ENCODE measurements around the gene GPATCH2L.

Gene GPATCH2L

DNA sequence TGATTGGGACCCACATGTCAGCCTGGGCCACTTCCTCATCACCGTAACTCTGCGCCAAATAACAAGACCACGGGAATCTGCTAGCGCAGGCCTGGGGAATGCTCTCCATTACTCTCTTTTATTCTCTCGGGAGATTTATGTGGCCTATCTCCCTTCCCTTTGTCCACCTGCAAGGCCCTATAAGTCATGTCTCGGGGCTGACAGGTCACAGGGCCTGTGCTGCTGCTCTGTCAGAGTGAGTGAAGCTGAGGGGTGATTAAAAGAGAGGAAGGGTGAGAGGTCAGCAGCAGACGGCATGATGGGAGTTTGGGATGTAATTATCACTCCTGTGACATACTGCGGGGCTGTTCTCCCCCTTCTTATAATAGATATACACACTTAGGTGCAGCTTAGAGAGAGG, 26.2 kb upstream of the GPATCH2L start:
- no peak for DNase-seq
- peaks cover 5% of the 10 kb centered on the region for H3K36me3 Mint-ChIP-seq (ENCODE audit: insufficient read depth)
- no peaks in the 10 kb centered on the region for H3K4me1 Mint-ChIP-seq (ENCODE audit: low read depth in 2 of 2)
- H3K4me3 Mint-ChIP-seq, result no peak overlapping the region
- no peak overlapping the region for H3K27ac Mint-ChIP-seq
- H3K9me3 Mint-ChIP-seq, result peaks cover 0 to 8% of the 10 kb centered on the region in 2 donors
- ATAC-seq (replicated peaks), result no peak
- H3K27me3 Mint-ChIP-seq, result peaks cover 40 to 77% of the 10 kb centered on the region in 2 donors

DNA sequence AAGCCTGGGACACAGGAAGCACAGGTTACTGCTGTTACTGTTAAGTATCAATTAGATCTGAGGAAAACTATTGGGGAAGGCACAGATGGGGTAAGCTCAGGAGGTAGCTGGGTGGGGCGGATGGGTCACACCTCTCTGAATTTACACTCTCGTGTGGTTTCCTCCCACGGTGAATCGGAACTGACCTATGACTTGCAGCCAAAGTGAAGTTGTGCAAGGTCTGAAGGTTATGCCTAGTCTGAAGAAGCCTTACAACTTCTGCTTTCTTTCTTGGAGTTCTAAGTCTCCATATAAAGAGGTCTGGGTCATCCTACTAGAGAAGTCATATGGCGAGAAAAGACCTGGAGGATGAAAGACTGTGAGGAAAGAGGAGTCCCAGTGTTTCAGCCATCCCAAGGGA, 25.6 kb upstream of the GPATCH2L start:
- Mint-ChIP-seq H3K27ac (no peak overlapping the region), H3K36me3 (ENCODE audit: insufficient read depth) (peaks cover 5% of the 10 kb centered on the region), H3K4me3 (no peak overlapping the region), H3K27me3 (peaks cover 46 to 82% of the 10 kb centered on the region in 2 donors), H3K4me1 (ENCODE audit: low read depth in 2 of 2) (peaks cover 0 to 2% of the 10 kb centered on the region in 2 donors), H3K9me3 (peaks cover 0 to 8% of the 10 kb centered on the region in 2 donors)
- no peak for DNase-seq
- no peak for ATAC-seq (replicated peaks)

DNA sequence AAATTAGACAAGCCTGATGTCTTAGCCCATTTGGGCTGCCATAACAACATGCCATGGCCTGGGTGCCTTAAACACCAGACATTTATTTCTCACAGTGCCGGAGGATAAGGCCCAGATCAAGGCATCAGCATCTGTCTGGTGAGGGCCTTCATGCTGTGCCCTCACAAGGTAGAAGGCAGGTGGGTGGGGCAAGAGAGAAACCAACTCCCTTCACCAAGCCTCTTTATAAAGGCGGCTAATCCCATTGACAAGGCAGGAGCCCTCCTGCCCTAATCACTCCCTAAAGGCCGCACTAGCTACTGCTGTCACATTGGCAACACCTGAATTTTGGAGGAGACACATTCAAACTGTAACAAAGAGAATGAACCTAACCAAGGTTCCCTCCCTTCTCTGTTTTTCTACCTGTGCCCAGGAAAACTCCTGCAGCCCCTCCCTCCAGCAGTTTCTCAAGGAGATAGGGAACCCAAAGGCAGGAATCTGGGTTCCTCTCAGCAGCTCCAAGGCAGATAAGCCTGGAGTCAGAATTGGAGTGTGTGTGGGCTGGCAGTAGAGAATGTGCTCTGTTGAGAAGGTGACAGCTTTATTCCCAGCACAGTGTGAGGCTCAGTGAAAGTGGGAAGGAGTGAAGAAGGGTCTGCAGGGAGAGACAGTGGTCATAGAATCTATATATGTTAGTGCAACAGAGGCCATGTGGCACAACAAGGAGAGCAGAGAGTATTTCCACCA, 21.7 kb upstream of the GPATCH2L start:
- ATAC-seq (replicated peaks), result no peak
- DNase-seq, result no peak

DNA sequence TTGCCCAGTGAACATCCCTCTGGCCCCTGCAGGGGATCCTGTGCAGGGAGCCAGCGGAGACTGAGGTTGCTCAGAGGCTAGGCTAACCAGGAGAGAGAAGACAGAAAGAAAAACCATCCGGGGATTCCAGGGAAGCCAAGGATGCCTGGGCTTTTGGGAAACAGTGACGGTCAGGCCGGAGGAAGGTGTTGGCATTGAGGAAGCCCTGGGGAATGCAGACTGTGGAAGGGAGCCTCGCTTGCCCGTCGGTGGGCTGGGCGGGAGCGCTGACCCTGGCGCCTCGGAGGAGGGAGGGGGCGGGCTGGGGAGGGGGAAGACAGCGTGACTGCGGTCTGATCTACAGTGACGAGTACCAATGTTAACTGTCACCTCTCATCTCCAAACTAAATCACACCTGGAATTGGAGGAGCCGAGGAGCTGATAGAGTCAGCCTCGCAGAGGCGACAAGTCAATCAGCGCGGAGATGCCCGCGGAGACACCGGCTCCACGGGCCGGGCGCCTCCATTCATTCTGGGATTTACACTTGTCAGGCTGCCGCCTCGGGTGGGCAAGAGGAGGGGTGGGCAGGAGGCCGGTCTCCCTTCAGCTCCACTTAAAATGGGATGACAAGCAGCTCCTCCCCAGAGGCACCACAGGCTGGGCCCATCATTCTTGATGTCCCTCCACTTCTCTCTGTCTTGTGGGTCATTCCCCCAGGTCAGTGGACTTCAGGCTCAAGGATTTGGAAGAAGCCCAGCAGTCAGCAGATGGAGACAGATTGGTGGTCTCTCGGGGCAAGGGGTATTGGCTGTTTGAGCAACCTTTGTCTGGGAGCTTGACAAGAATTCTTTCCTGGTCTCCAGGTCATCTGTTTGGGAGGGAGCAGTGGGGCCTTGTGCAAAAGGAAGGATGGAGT, 20.4 kb upstream of the GPATCH2L start:
- Mint-ChIP-seq H3K36me3 (ENCODE audit: insufficient read depth) (peaks cover 8% of the 10 kb centered on the region), H3K4me3 (no peak overlapping the region), H3K9me3 (peaks cover 4 to 6% of the 10 kb centered on the region in 2 donors), H3K4me1 (ENCODE audit: low read depth in 2 of 2) (peaks cover 5 to 7% of the 10 kb centered on the region in 2 donors), H3K27me3 (peaks cover 82 to 100% of the 10 kb centered on the region in 2 donors), H3K27ac (no peak overlapping the region)
- ATAC-seq (replicated peaks) (no peak), DNase-seq (no peak)

More for the DNA sequence above, 21.7 kb upstream of the GPATCH2L start:
- Mint-ChIP-seq H3K27me3 (peaks cover 70 to 100% of the 10 kb centered on the region in 2 donors), H3K4me1 (ENCODE audit: low read depth in 2 of 2) (peaks cover 5 to 7% of the 10 kb centered on the region in 2 donors), H3K27ac (no peak overlapping the region), H3K4me3 (no peak overlapping the region), H3K9me3 (peaks cover 4 to 8% of the 10 kb centered on the region in 2 donors), H3K36me3 (ENCODE audit: insufficient read depth) (peaks cover 8% of the 10 kb centered on the region)

DNA sequence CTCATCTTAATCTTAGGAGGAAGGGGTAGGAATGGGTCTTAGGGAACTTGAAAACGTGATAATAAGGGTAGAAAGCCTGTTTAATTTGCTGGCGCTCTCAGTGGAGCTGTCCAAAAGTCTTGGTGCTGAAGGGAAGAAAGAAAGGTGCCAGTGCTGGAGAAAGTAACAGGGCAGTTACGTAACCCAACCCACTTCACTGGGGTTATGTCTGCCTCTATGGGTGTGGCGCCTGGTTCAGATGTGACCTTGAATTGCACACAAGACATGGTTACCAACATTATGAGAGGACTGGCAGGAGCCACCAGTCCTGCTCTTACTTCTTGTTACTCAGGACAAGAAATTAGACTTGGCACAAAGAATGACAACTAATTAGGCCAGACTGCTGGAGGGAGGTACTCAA, 18.6 kb upstream of the GPATCH2L start:
- Mint-ChIP-seq H3K27me3 (peaks cover 71 to 100% of the 10 kb centered on the region in 2 donors), H3K9me3 (peaks cover 0 to 4% of the 10 kb centered on the region in 2 donors), H3K36me3 (ENCODE audit: insufficient read depth) (peaks cover 4% of the 10 kb centered on the region), H3K4me1 (ENCODE audit: low read depth in 2 of 2) (peaks cover 5 to 9% of the 10 kb centered on the region in 2 donors), H3K27ac (no peak overlapping the region), H3K4me3 (no peak overlapping the region)
- ATAC-seq (replicated peaks) (no peak), DNase-seq (peak in 1 of 3 experiments; percentile 10)

DNA sequence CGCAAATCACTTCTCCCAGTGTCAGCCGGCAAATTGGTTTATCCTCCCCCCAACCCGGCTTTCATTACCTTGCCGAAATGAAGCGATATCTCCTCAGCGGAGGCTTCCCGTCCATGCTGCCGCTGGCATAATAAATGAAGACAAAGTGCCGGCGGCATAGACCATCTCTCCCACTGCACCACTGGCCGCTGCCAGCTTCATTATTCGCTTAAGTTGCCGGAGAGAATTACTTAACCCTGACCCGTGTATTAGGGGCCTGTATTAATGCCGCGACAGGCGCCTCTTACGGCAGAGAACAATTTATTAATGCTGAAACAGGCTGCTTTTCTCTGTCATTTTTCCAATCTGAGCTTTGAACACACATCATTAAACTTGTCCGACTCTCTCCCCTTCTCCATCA, 17.5 kb upstream of the GPATCH2L start:
- peaks cover 4% of the 10 kb centered on the region for H3K36me3 Mint-ChIP-seq (ENCODE audit: insufficient read depth)
- no peak overlapping the region for H3K27ac Mint-ChIP-seq
- no peak for DNase-seq
- ATAC-seq (replicated peaks), result no peak
- peaks cover 0 to 4% of the 10 kb centered on the region in 2 donors for H3K9me3 Mint-ChIP-seq
- peaks cover 7 to 12% of the 10 kb centered on the region in 2 donors for H3K4me1 Mint-ChIP-seq (ENCODE audit: low read depth in 2 of 2)
- H3K4me3 Mint-ChIP-seq, result no peak overlapping the region
- H3K27me3 Mint-ChIP-seq, result peaks cover 71 to 100% of the 10 kb centered on the region in 2 donors

DNA sequence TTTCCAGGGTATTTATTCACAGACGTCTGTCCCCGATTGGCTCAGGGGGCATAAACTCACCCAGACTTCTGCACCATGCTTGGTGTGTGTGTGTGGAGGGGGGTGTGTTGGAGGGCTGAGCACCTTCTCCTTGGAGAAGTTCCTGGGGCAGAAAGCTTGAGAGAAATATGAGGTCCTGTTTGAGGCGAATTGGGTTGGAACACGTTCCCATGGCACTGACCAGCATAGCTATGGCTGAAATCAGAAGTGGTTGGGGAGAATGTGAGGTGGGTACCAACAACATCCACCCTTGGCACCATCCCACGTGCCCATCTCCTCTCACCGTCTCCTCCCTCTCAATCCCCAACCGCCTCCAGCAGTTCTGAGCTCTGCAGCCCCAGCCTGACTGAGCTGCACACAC, 16.0 kb upstream of the GPATCH2L start:
- no peak overlapping the region for H3K27ac Mint-ChIP-seq
- DNase-seq (no peak), ATAC-seq (replicated peaks) (no peak)
- H3K4me3 Mint-ChIP-seq, result no peak overlapping the region
- H3K9me3 Mint-ChIP-seq, result peaks cover 0 to 4% of the 10 kb centered on the region in 2 donors
- peaks cover 4% of the 10 kb centered on the region for H3K36me3 Mint-ChIP-seq (ENCODE audit: insufficient read depth)
- H3K27me3 Mint-ChIP-seq, result peaks cover 76 to 100% of the 10 kb centered on the region in 2 donors
- H3K4me1 Mint-ChIP-seq (ENCODE audit: low read depth in 2 of 2), result peaks cover 8 to 12% of the 10 kb centered on the region in 2 donors

DNA sequence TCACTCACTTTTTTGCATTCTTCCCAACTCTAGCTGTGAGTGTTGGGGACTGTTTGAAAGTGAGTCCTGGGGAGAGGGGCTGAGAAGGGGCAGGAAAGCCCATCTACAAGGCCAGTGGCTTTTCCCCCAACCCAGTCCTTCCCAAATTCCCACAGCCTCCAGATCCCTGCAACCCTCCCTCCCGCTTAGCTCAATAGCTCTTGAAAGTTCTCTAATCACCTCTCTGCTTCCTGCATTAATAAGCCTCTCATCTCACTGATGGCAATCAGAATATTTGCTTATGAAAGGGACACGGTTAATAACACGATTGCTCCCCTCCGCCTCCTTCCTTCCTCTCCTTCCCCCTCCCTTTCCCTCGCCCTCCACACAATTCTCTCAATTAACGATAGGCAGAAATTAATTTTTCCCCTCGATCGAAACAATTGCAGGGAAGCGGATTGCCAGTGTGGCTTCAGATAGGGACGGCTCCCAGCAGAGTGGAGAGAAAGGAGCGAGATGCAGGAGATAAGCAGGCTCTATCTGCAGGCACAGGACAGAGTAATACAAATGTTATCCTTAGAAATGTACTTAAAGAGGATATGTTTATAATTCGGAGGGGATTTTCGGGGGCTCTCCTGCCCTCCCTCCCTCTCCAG, 15.1 kb upstream of the GPATCH2L start:
- H3K27me3 Mint-ChIP-seq, result peaks cover 76 to 94% of the 10 kb centered on the region in 2 donors
- H3K27ac Mint-ChIP-seq, result no peak overlapping the region
- no peak for ATAC-seq (replicated peaks)
- peaks cover 6 to 12% of the 10 kb centered on the region in 2 donors for H3K4me1 Mint-ChIP-seq (ENCODE audit: low read depth in 2 of 2)
- no peak for DNase-seq
- H3K36me3 Mint-ChIP-seq (ENCODE audit: insufficient read depth), result peaks cover 4% of the 10 kb centered on the region
- H3K9me3 Mint-ChIP-seq, result peaks cover 0 to 4% of the 10 kb centered on the region in 2 donors
- H3K4me3 Mint-ChIP-seq, result no peak overlapping the region

DNA sequence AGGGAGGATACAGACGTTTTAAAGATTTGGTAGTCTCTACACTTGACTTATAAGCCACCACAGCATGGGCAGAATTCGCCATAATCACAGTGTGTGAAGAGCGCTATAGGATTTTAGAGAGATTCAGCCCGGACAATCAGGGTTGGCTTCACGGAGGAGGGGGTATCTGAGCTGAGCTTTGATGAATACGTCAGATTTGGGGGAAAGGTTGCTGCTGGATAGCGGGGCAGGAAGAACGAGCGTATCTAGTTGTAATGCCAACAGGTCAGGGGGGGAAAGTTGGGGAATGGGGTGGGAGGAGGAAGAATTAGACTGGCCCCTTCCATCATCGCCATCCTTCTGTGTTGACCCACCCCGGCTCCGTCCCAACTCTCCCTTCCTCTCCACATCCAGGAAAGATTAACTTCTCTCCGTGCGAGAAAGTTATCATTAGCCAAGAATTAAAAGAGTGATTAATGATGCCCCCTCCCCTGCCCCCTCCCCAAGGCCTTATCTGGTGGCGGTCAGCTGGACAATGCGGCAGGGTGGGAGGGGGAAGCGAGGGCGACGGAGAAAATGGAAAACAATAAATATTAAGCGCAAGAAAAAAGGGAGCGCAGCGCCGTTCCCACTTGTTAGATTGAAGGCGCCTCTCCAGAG, 13.5 kb upstream of the GPATCH2L start:
- peaks cover 3 to 5% of the 10 kb centered on the region in 2 donors for H3K4me1 Mint-ChIP-seq (ENCODE audit: low read depth in 2 of 2)
- no peak for DNase-seq
- no peak overlapping the region for H3K27ac Mint-ChIP-seq
- no peak overlapping the region for H3K4me3 Mint-ChIP-seq
- no peak for ATAC-seq (replicated peaks)
- H3K9me3 Mint-ChIP-seq, result no peaks in the 10 kb centered on the region
- H3K27me3 Mint-ChIP-seq, result peaks cover 65 to 77% of the 10 kb centered on the region in 2 donors
- H3K36me3 Mint-ChIP-seq (ENCODE audit: insufficient read depth), result peaks cover 4% of the 10 kb centered on the region

DNA sequence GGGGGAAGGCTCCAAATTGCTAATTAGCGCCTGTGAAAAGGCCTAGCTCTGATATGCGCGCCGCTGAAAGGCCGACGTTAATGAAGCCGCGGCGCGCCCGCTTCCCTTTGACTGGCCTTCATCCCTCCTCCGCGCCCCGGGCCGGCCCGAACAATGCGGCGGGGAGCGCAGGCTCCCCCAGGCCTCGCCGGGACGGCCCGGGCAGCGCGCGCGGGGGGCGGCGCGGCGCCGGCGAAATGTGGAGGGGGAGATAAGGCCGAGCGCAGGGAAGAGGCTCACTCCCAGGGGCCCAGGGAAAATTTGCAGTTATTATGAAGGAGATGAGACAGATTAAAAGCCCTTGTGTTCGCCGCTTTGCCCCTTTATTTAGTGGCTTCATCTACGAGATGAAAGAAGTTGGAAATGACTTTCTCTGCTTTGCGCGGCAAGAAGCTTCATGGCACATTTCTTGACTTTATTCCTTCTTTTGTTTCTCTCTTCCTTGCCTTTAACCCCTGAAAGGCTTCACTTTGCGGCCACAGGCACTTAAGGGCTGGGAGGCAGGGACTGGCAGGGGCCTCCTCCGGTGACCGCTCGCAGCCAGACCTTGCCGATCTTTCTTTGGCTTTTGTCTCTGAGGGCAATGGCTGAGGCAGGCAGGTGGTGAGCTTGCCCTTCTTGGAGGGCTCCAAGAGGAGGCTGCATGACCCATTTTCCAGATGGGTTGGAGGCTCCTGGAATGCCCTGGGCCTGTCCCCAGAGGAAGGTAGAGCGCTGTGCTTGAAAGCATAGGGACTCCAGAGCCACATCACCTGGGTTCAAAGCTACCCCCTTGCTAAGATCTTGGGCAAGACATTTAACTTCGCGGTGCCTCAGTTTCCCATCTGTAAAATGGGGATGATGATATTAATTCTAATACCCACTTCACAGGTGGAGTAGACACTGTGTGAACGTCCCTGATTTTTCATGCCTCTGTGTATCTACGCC, 12.7 kb upstream of the GPATCH2L start:
- Mint-ChIP-seq H3K9me3 (peaks cover 0 to under 1% of the 10 kb centered on the region in 2 donors), H3K27ac (no peak overlapping the region), H3K36me3 (ENCODE audit: insufficient read depth) (peaks cover 2% of the 10 kb centered on the region), H3K27me3 (peaks cover 58 to 69% of the 10 kb centered on the region in 2 donors), H3K4me3 (no peak overlapping the region), H3K4me1 (ENCODE audit: low read depth in 2 of 2) (peaks cover 3 to 5% of the 10 kb centered on the region in 2 donors)
- no peak for ATAC-seq (replicated peaks)
- no peak for DNase-seq

DNA sequence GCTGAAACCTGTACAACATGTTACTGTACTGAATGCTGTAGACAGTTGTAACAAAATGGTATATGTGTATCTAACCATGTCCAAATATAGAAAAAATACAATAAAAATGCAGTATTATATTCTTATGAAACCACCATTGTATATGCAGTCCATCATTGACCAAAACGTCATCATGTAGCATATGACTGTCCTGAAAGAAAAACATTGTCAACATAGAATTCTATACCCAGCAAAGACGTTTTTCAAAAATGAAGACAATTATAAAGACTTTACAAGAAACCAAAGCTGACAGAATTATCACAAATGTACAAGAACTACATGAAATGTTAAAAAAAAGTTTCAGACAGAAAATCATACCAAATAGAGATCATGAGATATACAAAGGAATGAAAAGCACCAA, 8.1 kb upstream of the GPATCH2L start:
- H3K4me3 Mint-ChIP-seq, result no peak overlapping the region
- ATAC-seq (replicated peaks) (no peak), DNase-seq (no peak)
- H3K36me3 Mint-ChIP-seq (ENCODE audit: insufficient read depth), result no peaks in the 10 kb centered on the region
- no peak overlapping the region for H3K27ac Mint-ChIP-seq
- H3K9me3 Mint-ChIP-seq, result peaks cover 0 to 2% of the 10 kb centered on the region in 2 donors
- peaks cover 0 to 3% of the 10 kb centered on the region in 2 donors for H3K4me1 Mint-ChIP-seq (ENCODE audit: low read depth in 2 of 2)
- peaks cover 23 to 27% of the 10 kb centered on the region in 2 donors for H3K27me3 Mint-ChIP-seq

DNA sequence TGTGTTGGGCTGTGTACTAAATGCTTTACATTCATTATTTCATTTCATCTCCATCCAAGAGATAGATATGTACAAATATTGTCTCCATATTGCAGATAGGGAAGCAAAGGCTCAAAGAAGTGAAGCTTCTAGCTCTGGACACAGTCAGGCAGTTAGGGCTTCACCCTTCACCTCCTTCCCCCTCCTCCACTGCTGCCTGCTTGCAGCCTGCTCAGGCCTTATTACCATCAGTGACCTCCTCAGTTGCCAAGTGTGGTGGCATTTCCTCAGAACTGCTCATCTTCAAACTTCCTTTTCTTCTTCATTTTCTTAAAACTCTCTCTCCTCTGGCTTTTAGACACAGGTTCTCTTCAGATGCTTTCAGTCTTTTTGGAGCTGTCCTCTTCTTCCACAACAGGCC, 4.7 kb upstream of the GPATCH2L start:
- no peaks in the 10 kb centered on the region for H3K27me3 Mint-ChIP-seq
- no peak overlapping the region for H3K27ac Mint-ChIP-seq
- H3K36me3 Mint-ChIP-seq (ENCODE audit: insufficient read depth), result peaks cover 10% of the 10 kb centered on the region
- DNase-seq, result no peak
- ATAC-seq (replicated peaks), result no peak
- H3K9me3 Mint-ChIP-seq, result peaks cover 0 to 2% of the 10 kb centered on the region in 2 donors
- H3K4me3 Mint-ChIP-seq, result no peak overlapping the region
- H3K4me1 Mint-ChIP-seq (ENCODE audit: low read depth in 2 of 2), result peaks cover 8 to 11% of the 10 kb centered on the region in 2 donors

Data from effector memory CD8-positive, alpha-beta T cell (primary cell).